Fibroblast of upper back skin (primary cell): ENCODE results near the gene PCIF1.
"Not testable (repeated sequence)": the region's sequence is repeated elsewhere in the genome, so short reads cannot be mapped to it uniquely, and the experiment has no call there.

Experiments
- DNase-seq: peaks from one replicate; pipeline ENCODE4 v3.0.0-alpha.2; 2013

The PCIF1 gene

DNA sequence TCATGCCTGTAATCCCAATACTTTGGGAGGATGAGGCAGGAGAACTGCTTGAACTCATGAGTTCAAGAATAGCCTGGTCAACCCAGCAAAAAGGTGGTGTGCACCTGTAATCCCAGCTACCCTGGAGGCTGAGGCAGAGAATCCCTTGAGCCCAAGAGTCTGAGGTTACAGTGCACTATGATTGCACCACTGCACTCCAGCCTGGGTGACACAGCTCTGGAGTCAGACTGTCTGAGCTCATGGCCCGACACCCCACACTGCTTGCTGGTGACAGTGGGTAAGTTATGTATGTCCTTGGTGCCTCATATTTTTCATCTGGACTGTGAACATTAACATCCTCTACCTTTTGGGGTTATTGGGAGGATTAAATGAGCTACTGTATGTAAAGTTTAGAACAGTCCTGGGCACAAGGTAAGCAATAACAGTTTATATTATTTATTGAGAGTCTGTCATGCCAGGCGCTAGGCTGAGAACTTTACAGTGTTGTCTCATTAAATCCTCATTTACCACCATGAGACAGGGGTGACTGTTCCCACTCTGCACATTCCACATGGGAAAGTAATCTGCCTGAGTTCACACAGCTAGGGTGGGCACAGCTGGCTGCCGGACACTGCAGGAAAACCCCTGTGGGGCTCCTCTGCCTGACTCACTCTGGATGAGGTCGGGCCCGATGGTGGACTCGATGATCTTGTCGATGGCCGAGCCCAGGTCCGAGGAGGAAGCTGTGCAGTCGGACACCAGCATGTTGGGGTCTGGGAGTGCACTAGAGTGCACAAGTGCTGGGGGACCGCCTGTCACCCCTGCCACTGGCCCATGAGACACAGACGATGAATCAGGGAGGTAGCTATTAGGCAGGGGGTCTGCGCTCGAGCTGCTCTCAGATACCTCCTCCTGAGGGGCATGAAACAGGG lies 34.6 kb downstream of the PCIF1 start:
- DNase-seq: peak; percentile 25

DNA sequence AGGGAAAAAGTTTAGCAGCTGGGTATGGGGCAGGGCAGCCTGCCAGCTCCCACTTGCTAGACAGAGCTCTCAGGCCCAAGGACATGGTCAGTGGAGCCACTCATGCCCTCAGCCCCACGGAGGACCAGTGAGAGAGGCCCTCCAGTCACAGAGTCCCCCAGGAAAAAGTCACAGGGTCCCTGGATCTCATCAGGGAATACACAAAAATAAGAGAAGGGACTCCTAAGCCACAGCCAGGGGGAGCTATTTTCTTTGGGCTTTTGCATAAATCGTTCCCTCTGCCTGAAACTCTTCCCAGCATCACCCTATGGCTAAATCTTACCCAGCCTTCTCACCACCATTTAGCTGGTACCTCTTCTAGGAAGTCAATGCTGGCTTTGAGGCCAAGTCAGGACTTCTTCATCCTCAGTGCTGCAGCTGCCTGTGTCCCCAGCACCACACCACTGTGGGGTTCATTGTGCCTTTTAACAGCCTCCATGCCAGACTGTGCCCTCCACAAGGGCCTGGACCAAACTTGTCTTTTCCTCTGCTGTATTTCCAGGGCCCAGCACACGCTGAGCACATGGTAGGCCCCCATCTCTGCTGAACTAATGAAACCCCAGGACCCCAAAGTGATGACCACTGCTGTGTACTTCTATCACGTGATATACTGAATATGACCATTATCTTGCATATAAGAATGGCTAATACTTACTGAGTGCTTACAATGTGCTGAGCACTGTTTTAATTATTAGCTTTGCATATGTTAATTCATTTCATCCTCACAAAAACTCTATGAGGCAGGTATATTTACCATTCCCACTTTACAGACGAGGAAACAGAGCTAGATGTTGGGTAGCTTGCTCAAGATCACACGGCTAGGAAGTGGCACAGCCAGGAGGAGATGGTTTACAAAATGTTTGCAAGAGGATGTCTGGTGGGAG lies 35.5 kb downstream of the PCIF1 start:
- DNase-seq: peak; percentile 57

DNA sequence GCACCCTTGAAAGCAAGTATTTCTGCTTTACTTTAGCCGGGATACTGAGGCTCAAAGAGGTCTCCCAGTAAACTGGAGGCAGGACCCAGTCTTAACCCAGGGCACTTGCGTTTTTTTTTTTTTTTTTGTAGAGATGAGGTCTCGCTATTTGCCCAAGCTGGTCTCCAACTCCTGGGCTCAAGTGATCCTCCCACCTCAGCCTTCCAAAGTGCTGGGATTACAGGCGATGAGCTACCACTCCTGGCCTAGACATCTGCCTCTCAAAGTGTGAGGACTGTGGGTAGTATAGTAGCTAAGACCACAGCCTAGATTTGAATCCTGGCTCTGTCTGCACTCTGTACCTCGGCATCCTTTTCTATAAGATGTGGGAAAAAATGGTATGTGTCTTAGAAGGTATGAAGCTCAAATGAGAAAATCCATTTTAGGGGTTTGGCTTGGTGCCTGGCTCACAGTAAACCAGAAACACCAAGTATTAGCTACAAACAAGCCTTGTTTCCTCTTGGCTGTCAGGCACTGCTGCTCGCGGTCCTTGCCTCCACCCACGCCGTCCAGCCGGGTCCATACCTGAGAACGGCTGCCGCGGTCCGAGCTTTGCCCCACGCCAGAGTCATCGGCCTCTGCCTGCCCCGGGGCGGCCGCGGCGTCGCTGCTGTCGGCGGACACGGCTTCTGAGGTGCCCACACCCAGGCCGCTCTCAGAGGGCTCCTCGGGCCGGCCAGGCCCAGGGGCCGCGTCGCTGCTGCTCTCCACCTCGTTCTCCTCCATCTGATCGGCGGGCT lies 36.4 kb downstream of the PCIF1 start:
- peak; percentile 22 for DNase-seq

DNA sequence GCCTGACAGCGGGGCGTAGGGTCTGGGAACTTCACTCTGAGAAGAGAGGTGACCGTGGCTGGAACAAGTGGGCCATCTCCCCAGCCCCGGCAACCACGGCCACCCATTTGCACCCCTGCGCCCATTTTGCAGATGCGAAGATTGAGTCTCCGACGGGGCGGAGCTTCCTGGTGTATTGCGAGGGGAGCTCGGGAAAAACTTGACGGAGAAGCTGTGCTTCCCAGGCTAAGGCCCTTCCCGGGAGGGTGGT lies 36.9 kb downstream of the PCIF1 start:
- DNase-seq: no peak

DNA sequence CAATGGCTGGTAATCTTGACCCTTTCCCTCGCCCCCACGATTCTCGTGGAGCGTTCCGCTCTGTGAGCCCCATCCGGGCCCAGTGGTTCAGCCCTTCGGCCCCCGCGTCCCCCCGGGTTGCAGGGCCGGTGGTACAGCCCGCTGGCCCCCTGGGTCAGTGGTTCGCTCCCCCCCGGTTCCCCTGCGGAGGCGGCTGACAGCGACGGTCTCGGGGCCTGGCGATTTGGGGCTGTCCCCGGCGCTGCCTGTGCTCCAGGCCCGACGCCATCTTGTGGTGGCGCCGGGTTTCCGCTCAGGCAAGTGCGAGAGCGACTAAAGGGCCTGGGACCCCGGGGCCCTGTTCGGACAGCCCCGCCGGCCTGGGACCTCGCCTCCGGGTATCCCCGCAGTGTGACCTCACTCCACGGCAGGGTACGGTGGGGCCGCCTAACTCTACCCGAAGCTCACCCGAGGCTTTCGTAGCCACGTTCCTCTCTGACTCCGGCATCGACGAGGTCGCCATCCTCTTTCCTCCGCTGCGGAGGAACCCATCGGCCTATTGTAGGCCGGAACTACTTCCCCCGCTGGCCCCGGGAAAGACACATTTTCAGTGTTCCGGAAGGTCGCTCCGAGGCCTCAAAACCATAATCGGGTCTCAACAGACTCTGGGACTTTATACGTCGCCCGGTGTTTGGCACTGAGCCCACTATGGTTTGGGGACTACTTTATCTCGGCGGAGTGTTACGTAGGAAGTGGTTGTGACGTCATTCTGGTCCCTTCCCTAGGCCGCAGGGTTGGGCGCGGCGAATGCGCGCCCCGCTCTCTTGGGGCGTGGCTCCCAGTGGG lies 37.4 kb downstream of the PCIF1 start, which contains the start of gene ZNF335:
Gene ZNF335 (minus strand): TSS at position 529 of the 825 bp plus-strand sequence. CDS start 793 bp downstream, outside the sequence.
- DNase-seq: peak; percentile 94

DNA sequence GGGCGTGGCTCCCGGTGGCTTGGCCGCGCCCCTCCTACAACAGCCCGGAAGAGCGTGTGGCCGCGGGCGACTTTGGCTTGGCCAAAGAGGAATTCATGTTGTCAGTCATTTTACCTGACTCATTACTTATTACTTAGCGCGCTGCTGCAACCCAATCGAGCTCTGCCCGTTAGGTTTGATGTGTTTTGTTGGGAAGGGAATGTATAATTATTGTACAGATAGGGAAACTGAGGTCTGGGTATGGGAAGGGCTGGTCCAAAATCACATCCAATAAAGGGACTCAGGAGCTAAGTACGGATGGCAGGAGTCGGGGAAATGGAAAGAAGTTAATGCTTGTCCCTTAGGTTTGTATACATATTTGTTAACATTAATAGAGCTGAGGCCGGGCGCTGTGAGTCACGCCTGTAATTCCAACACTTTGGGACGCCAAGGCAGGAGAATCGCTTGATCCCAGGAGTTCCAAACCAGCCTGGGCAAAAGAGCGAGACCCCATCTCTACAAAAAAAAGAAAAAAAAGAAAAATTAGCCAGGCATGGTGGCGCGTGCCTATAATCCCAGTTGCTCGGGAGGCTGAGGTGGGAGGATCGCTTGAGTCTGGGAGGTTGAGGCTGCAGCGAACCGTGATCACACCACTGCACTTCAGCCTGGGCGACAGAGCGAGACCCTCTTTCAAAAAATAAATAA lies 38.2 kb downstream of the PCIF1 start:
- peak; percentile 95 for DNase-seq

DNA sequence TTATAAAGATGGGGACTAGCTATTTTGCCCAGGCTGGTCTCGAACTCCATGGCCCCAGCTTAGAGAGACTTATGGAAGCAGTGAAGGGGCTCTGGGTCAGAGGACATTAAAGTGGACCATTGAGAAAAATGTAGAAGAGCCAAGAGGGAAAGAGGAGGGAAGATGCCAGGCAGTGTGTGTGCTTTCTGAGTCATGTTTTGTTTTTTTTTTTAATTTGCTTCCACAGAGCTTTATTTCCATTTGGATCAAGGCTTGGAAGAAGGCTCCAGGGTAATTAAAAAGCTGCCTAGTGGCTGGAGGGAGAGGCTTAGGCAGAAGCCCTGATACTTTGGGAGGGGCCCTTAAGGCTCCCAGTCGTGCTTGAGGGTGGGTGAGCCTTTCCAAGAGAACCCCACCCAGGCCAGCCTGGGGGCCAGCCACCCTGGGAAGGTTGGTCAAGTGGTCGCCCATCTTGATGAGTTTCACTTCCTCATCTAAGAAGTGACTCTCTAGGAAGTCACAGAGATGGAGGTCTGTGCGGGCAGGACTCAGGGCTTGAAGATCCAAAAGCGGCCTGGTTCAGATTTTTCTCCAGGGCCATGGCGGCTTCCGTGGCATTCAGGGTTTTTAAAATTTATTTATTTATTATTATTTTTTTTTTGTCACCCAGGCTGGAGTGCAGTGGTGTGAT lies 40.5 kb downstream of the PCIF1 start:
- DNase-seq: no peak

DNA sequence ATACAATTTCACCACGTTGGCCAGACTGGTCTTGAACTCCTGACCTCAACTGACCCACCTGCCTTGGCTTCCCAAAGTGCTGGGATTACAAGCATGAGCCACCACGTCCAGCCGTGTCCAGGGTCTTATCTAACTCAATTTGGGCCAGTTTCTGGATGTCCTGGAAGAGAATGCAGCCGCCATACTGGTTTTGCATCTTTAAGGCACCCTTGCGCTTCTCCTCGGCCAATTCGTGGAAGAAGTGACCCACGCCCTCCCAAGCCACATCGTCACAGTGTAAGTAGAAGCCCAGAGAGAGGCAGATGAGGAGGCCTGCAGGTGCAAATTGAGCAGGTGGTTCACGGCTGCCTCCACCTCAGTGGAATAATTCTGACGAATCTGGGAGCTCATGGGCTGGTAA lies 41.2 kb downstream of the PCIF1 start:
- DNase-seq: no peak

DNA sequence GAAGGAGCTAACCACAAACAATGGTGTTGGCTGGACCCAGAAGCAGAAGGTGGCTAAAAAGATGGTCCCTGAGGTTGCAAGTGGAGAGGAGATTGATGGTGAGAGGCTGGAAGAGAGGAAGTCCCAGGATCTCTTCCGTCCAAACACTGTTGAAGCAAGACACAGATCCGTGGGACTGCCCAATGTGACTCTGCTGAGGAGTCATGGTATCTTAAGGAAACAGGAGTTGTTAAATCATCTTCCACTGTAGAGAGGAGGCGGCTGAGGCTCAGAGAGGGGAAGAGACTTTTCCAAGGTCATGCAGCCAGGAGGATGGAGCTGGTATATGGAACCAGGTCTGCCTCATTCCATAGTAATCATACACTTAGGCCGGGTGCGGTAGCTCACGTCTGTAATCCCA lies 41.6 kb downstream of the PCIF1 start:
- DNase-seq: no peak

DNA sequence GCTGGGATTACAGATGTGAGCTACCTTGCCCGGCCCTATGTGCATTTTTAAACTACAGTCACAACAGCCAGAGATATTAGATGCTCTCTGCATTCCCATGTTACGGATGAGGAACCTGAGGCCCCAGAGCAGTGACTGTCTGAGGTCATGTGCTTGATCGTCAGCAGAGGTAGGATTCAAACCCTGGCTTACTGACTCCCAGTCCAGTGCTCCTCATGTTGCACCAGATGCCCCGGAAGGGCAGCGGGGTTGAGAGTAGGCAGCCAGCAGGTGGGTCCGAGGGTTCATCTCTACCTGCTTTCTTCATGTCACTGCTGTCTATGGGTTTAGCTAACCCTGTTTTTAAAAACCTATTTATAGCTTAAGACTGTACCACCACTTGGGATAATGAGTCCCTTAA lies 46.8 kb downstream of the PCIF1 start:
- no peak for DNase-seq

DNA sequence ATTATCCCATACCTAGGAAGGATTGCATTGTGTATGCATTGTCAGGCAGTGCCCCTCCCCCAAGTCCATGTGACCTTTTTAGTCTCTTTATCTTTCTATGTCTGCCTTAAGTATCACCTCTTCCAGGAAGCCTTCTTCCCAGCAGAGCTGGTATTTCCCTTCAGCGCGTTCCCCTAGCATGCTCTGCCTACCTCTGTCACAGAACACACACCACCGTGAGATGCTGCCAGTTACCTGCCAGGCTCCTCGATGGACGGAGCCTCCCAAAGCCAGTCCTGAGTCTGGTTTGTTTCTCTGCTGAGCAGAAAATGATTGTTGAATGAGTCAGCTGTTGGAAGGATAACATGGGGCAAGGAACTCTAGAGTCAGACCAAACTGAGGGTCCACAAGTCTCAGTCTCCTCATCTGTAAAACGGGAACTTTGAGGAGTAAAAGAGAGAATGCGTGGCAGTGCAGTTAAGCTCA lies 48.8 kb downstream of the PCIF1 start:
- no peak for DNase-seq

DNA sequence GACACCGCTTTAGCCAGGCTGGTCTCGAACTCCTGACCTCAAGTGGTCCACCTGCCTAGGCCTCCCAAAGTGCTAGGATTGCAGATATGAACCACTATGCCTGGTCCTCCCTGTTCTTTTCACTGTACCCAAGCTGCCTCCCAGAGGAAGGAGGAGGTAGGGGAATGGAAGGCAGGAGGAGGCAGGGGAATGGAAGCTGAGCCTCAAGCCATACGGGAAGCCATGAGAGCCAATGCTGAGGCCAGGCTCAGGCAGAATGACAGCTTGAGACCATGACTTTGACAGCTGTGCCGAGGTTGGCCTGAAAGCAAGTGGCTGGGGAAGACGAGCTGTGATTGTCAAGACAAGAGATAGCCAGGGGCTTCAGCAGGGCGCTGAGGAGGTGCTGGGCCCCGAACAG lies 51.1 kb downstream of the PCIF1 start:
- no peak for DNase-seq

DNA sequence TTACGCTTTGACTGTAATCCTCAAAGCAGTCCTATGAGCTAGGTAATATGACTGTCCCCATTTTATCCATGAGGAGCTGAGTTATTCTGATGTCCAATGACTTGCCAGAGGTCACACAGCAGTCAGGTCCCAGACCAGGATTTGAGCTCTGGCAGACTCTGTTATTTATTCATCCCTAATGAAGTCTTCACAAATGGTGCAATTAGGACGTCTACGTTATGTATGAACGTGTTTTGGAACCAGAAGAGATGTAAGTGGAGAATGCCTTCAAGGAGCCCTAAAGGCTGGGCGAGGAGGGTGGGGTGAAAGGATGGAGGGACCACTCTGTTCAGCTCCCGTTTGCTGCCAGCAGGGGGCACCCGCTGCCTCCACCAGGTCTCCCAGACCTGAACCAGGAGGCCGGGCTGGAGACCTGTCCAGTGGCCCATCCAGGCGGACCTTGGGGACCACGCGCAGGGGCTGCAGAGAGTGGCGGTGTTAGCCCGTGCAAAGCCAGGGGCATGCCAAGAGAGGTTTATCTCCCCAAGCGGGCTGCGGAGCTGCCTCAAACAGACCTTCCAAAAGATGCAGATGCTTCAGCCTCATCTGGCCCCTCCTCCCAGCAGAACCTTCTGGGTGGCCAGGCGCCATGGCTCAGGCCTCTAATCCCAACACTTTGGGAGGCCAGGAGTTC lies 52.8 kb downstream of the PCIF1 start:
- DNase-seq: peak; percentile 35

DNA sequence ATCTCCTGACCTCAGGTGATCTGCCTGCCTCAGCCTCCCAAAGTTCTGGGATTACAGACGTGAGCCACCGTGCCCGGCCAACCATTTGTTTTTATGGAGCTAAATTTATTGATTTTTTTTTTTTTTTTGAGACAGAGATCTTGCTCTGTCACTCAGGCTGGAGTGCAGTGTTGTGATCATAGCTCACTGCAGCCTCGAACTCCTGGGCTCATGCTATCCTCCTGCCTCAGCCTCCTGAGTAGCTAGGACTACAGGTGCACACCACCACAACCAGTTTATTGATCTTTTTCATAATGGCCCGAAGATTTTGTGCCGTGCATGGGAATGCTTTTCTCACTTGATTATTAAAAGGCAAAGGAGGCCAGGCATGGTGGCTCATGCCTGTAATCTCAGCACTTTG lies 54.3 kb downstream of the PCIF1 start:
- DNase-seq: not testable (repeated sequence)

DNA sequence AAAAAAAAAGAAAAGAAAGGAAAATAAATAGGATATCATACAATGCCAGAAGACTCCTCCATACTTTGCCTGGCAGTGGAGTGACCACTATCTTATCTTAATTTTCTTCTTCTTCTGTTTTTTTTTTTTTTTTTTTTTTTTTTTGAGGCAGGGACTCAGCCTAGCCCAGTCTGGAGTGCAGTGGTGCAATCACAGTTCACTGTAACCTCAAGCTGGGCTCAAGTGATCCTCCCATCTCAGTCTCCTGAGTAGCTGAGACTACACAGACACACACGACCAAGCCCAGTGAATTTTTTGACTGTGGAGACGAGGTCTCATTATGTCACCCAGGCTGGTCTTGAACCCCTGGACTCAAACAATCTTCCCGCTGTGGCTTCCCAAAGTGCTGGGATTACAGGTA lies 57.1 kb downstream of the PCIF1 start:
- DNase-seq: no peak

DNA sequence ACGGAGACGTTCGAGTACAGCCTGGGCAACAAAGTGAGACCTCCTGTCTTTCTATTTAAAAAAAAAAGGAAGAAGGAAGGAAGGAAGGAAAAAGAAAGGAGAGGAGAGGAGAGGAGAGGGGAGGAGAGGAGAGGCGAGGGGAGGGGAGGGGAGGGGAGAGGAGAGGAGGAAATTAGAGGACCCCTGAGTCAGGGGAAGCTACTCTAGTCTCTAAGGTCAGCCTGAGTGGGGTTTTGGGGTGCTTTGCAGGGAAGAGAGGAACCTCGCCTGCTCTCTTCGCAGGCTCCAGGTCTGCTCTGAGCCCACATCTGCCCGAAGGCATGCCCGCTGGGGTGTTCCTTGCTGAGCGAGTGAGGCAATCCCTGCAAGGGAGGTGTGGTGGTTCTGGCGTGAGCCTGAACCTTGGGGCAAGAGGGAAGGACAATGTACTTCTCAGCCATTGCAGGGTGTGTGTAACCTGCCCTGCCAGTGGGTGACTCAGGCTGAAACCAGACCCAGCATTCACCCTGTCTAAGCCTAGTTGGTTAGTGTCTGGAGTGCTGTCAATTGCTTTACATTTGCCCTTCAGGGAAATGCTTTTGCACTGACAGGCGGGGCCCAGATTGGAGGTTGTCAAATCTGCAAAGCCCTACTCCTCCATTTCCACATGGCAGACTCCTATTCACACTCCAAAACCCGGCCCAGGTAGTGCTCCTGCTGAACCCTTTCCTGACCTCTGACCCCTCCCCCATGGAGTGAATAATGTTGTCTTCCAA lies 58.9 kb downstream of the PCIF1 start:
- DNase-seq: no peak

DNA sequence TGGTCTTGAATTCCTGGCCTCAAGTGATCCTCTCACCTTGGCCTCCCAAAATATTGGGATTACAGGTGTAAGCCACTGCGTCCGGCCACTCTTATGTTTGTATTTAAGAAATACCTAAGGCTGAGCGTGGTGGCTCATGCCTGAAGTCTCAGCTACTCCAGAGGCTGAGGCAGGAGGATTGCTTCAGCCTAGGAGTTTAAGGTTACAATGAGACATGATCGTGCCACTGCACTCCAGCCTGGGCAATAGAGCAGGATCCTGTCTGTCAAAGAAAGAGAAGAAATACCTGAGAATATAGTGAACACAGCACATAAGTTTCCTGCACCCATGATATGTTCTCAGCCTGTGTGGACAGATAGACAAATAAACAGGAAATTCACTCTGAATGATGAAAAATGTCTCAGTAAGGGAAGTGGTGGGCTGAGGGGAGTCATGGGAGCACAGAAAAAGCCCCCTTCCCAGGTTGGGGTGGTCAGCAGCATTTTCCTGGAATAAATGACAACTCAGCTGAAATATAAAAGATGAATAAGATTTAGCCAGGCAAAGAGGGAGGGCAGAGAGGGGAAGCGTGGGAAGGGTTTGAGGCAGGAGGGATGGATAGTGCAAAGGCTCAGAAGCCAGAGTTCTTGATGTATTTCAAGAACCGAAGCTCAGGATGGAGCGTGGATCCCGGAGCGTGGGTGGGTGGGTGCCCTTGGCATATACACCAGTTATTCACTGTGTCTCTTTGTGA lies 60.4 kb downstream of the PCIF1 start:
- DNase-seq: no peak

DNA sequence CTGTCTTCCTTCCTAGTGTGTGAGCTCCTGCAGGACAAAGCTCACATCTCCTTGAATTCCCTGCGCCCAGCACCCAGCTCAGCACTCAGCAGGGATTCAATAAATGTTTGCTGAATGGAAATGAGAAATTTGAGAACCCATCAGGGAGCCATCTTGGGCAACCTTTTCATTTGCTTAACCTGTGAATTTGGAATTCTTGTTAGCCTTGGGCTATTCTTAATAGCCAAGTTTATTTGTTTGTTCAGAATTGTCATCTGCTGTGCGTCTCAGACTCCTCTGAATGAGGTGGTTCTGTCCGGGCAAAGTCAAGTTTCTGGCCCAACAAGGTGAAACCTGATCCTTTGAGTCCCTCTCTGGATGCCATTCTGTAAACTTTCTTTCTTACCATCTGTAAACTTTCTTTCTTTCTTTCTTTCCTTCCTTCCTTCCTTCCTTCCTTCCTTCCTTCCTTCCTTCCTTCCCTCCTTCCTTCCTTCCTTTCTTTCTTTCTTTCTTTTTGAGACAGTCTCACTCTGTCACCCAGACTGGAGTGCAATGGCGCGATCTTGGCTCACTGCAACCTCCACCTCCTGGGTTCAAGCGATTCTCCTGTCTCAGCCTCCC lies 61.1 kb downstream of the PCIF1 start:
- not testable (repeated sequence) for DNase-seq
